B cell (primary cell): ENCODE measurements around the gene GATAD2B. TPM values are rescaled to one million over a fixed set of nuclear protein-coding genes. Genes with fewer than 3 reads are reported as not detected.

Source experiments
- ATAC-seq: fragments of 200-7000 bp; cut with Tn5 transposase; one replicate; pipeline ENCODE4 v1.10.0; 2021; ENCODE audit warnings: low read depth, mild to moderate bottlenecking, moderate number of reproducible peaks, moderate library complexity
- CTCF ChIA-PET: fragments of 350-600 bp; sonication (Branson Sonifier 250); formaldehyde crosslinking; loops from one replicate; lab custom pipeline; 2021; ENCODE audit warnings: antibody characterized with exemption, inconsistent platforms; lab: Charles Lee
- POLR2A ChIA-PET: fragments of 350-600 bp; sonication (Branson Sonifier 250); formaldehyde crosslinking; loops from one replicate; lab custom pipeline; 2021; ENCODE audit warnings: antibody characterized with exemption; lab: Charles Lee
- DNase-seq: peaks from one replicate; pipeline ENCODE4 v3.0.0; 2013
- H2AFZ ChIP-seq: 2 replicates; pipeline ENCODE4 v1.6.1; 2012; ENCODE audit warnings: mild to moderate bottlenecking, low read depth, low read length; ENCODE audit not compliant: insufficient read depth, poor library complexity, severe bottlenecking
- H3K27ac ChIP-seq, 2 donors: 1 replicate in 1 of 2; 2 replicates in 1 of 2; pipeline ENCODE4 v1.5.1; 2012 to 2013; ENCODE audit warnings: low read length in 2 of 2, mild to moderate bottlenecking in 2 of 2, moderate library complexity in 1 of 2
- H3K27me3 ChIP-seq, 4 experiments: fragments of 200-600 bp in 1 of 4; sonication (generic) in 1 of 4; replicated peaks in 1 of 4; 1 replicate in 2 of 4; 2 replicates in 2 of 4; pipeline versions ENCODE4 v1.6.1 to v1.7.0; 2013 to 2016; ENCODE audit warnings: low read length in 3 of 4, mild to moderate bottlenecking in 2 of 4, mixed read lengths in 1 of 4, moderate library complexity in 1 of 4; ENCODE audit not compliant: insufficient read depth in 4 of 4, control insufficient read depth in 3 of 4; ENCODE audit errors: control extremely low read depth in 1 of 4
- H3K36me3 ChIP-seq, 2 experiments: replicated peaks in 1 of 2; 1 replicate in 1 of 2; 2 replicates in 1 of 2; pipeline versions ENCODE4 v1.6.1 to v1.7.1; 2013; ENCODE audit warnings: low read length in 1 of 2; ENCODE audit not compliant: insufficient read depth in 2 of 2, control insufficient read depth in 1 of 2; ENCODE audit errors: control extremely low read depth in 1 of 2, extremely low read depth in 1 of 2
- H3K4me1 ChIP-seq, 2 donors: fragments of 200-600 bp in 1 of 2; sonication (generic) in 1 of 2; 1 replicate in 1 of 2; 2 replicates in 1 of 2; pipeline versions ENCODE4 v1.5.1 to v1.6.1; 2013 to 2017; ENCODE audit warnings: low read length in 2 of 2; ENCODE audit not compliant: control insufficient read depth in 2 of 2, insufficient read depth in 2 of 2
- H3K4me2 ChIP-seq: replicated peaks from 2 replicates; pipeline ENCODE3; 2012; ENCODE audit warnings: mild to moderate bottlenecking, low read depth, low read length; ENCODE audit not compliant: poor library complexity, severe bottlenecking
- H3K4me3 ChIP-seq, 5 experiments: fragments of 200-600 bp in 1 of 5; sonication (generic) in 1 of 5; 1 replicate in 3 of 5; 2 replicates in 2 of 5; pipeline versions ENCODE4 v1.5.1 to v1.7.0; 2011 to 2016; ENCODE audit warnings: low read length in 4 of 5, mild to moderate bottlenecking in 4 of 5, low read depth in 2 of 5, control low read depth in 1 of 5, moderate library complexity in 1 of 5; ENCODE audit not compliant: insufficient read depth in 1 of 5; ENCODE audit errors: control extremely low read depth in 1 of 5, extremely low read depth in 1 of 5
- H3K79me2 ChIP-seq: fragments of 200-600 bp; sonication (generic); one replicate; pipeline ENCODE4 v1.6.0; 2016; ENCODE audit warnings: low read length; ENCODE audit not compliant: control insufficient read depth, insufficient read depth
- H3K9ac ChIP-seq: fragments of 200-600 bp; sonication (generic); 2 replicates; pipeline ENCODE4 v1.6.1; 2017; ENCODE audit warnings: mild to moderate bottlenecking, low read length, moderate library complexity
- H3K9me3 ChIP-seq, 3 donors: one replicate each; pipeline versions ENCODE4 v1.6.1 to v1.7.1; 2013; ENCODE audit warnings: low read length in 2 of 3; ENCODE audit not compliant: control insufficient read depth in 2 of 3, insufficient read depth in 1 of 3; ENCODE audit errors: control extremely low read depth in 1 of 3
- H4K20me1 ChIP-seq: 2 replicates; pipeline ENCODE4 v1.6.0; 2012; ENCODE audit warnings: mild to moderate bottlenecking, low read length; ENCODE audit not compliant: insufficient read depth, control insufficient read depth, poor library complexity, severe bottlenecking
- H3K27ac Mint-ChIP-seq: one replicate; pipeline ENCODE4 v1.8.0; 2021; ENCODE audit warnings: mixed read lengths
- H3K27me3 Mint-ChIP-seq: one replicate; pipeline ENCODE4 v1.8.0; 2021; ENCODE audit warnings: mixed read lengths
- H3K4me1 Mint-ChIP-seq: one replicate; pipeline ENCODE4 v1.8.0; 2021; ENCODE audit warnings: mixed read lengths
- H3K4me3 Mint-ChIP-seq: one replicate; pipeline ENCODE4 v1.8.0; 2021; ENCODE audit warnings: mixed read lengths
- H3K9me3 Mint-ChIP-seq: one replicate; pipeline ENCODE4 v1.8.0; 2022; ENCODE audit warnings: mixed read lengths; ENCODE audit not compliant: insufficient read depth
- EZH2 ChIP-seq: IDR thresholded peaks from 2 replicates; pipeline ENCODE4 v1.6.1; 2012; ENCODE audit warnings: borderline replicate concordance, low read depth, mild to moderate bottlenecking, moderate library complexity, low read length; ENCODE audit not compliant: insufficient read depth, poor library complexity, severe bottlenecking
- WGBS: methylation state at CpG from one replicate; pipeline ENCODE4 v1.1.5; 2013; ENCODE audit warnings: missing lambda C conversion rate; ENCODE audit not compliant: insufficient coverage; 5-methylcytosine and 5-hydroxymethylcytosine counted together
- intact Hi-C: fragments of 100-400 bp; cut with micrococcal nuclease; formaldehyde crosslinking; loops from one replicate; pipeline ENCODE4 v1.10.0; 2022
- polyA plus RNA-seq: library from polyadenylated mRNA; depleted of rRNA; stranded (reverse); fragments of >200 nt; gene quantifications from 2 replicates; pipeline ENCODE4 v1.2.3, GENCODE V29; 2012
- small RNA-seq: library from RNA; depleted of rRNA; stranded (forward); fragments of <200 nt; gene quantifications from one replicate; pipeline ENCODE3, GENCODE V24; 2012; ENCODE audit warnings: low replicate concordance, low read depth; ENCODE audit not compliant: insufficient read length
- total RNA-seq, 2 donors: library from RNA; stranded (reverse); fragments of 120-200 nt in 1 of 2; gene quantifications; 1 replicate in 1 of 2; 2 replicates in 1 of 2; pipeline versions ENCODE4 v1.2.3 to v1.2.4, GENCODE V29; 2013 to 2022
- TF ChIP-seq, protein P1 (sequence below): fragments of 200-600 bp; IDR thresholded peaks from one replicate; pipeline ENCODE4 v1.8.0; 2022; ENCODE audit warnings: antibody characterized with exemption, mild to moderate bottlenecking

The GATAD2B gene
- total and polyA plus RNA-seq, 2 donors (not counting 1 experiment from before 2014, with no cell fraction given) = 16.7 to 105 TPM

DNA sequence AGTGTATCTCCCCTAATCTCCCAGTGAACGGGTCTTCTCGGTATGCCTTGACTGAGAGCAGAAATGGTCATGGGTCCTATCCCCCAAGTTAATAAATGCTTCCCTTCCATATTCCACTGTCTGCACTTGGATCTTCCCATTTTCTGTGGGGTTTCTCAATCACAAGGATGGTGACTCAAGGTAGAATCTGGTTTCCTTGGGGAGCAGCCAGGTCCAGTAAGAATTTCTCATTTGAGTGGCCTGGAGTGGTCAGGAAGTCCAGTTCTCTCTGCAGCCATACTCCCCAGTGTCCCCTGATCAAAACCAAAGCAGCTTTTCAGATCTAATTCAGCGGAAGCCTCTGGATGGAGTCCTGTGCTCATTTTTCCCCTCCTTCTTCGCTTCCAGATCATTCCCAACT, 162.3 kb downstream of the GATAD2B start:
- H4K20me1 ChIP-seq = no peaks in the 10 kb centered on the region
- intact Hi-C loops = no loop called here
- no peak overlapping the region for H3K4me3 ChIP-seq
- ATAC-seq (no peak), DNase-seq (no peak)
- H3K4me3 Mint-ChIP-seq = no peak overlapping the region
- H3K27ac ChIP-seq = no peak overlapping the region
- CTCF ChIA-PET = interaction anchor here (1.1 to 1.4 kb wide), 3 partner anchors 12 to 226 kb away, joined by 3 read pairs; partner anchors contain the start of gene RAB13
- no peaks in the 10 kb centered on the region for H3K27me3 ChIP-seq
- no peak overlapping the region for H2AFZ ChIP-seq
- no peaks in the 10 kb centered on the region for H3K9me3 ChIP-seq
- TF ChIP-seq, protein P1, sequence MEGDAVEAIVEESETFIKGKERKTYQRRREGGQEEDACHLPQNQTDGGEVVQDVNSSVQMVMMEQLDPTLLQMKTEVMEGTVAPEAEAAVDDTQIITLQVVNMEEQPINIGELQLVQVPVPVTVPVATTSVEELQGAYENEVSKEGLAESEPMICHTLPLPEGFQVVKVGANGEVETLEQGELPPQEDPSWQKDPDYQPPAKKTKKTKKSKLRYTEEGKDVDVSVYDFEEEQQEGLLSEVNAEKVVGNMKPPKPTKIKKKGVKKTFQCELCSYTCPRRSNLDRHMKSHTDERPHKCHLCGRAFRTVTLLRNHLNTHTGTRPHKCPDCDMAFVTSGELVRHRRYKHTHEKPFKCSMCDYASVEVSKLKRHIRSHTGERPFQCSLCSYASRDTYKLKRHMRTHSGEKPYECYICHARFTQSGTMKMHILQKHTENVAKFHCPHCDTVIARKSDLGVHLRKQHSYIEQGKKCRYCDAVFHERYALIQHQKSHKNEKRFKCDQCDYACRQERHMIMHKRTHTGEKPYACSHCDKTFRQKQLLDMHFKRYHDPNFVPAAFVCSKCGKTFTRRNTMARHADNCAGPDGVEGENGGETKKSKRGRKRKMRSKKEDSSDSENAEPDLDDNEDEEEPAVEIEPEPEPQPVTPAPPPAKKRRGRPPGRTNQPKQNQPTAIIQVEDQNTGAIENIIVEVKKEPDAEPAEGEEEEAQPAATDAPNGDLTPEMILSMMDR = no peak
- no peak for TF ChIP-seq EZH2
- no peaks in the 10 kb centered on the region for H3K4me1 Mint-ChIP-seq
- no peaks in the 10 kb centered on the region for H3K9me3 Mint-ChIP-seq
- no peaks in the 10 kb centered on the region for H3K27me3 Mint-ChIP-seq
- no peak overlapping the region for H3K9ac ChIP-seq
- H3K4me1 ChIP-seq = no peaks in the 10 kb centered on the region
- H3K4me2 ChIP-seq = no peak overlapping the region
- peaks cover 21 to 54% of the 10 kb centered on the region in 2 experiments for H3K36me3 ChIP-seq
- no peak overlapping the region for H3K27ac Mint-ChIP-seq
- POLR2A ChIA-PET = no interaction called here
- no peaks in the 10 kb centered on the region for H3K79me2 ChIP-seq
- WGBS = 100% methylated on average over 1 of the region's 4 CpGs

Small RNA genes within 50 kb of the gene (small RNA-seq; reads per million reads assigned to genes)
- gene AL831737.1 (not detected), gene MIR6737 (not detected), gene RF00019 (not detected)

Other genes starting within 250 kb of the GATAD2B start
- gene NPR1, start 244.3 kb downstream of the GATAD2B start, total RNA-seq = 0.19 and 0.37 TPM in 2 replicates
- gene NPR1, start 244.3 kb downstream of the GATAD2B start, polyA plus RNA-seq = not detected in 2 replicates
- gene INTS3, start 194.9 kb downstream of the GATAD2B start, total RNA-seq = 69.1 and 69.3 TPM in 2 replicates
- 71.5 and 84.1 TPM in 2 replicates for gene INTS3, start 194.9 kb downstream of the GATAD2B start, polyA plus RNA-seq
- gene SLC27A3, start 147.6 kb downstream of the GATAD2B start, total RNA-seq = 15.6 and 16.2 TPM in 2 replicates
- 8.9 and 19.4 TPM in 2 replicates for gene SLC27A3, start 147.6 kb downstream of the GATAD2B start, polyA plus RNA-seq
- 272 and 275 TPM in 2 replicates for gene DENND4B, start 23.7 kb upstream of the GATAD2B start, total RNA-seq
- 389 and 440 TPM in 2 replicates for gene DENND4B, start 23.7 kb upstream of the GATAD2B start, polyA plus RNA-seq
- gene CRTC2, start 35.6 kb upstream of the GATAD2B start, total RNA-seq = 153 and 157 TPM in 2 replicates
- gene CRTC2, start 35.6 kb upstream of the GATAD2B start, polyA plus RNA-seq = 94.6 and 120 TPM in 2 replicates
- 28.1 and 29.8 TPM in 2 replicates for gene SLC39A1, start 40.6 kb upstream of the GATAD2B start, total RNA-seq
- 19.2 and 19.3 TPM in 2 replicates for gene SLC39A1, start 40.6 kb upstream of the GATAD2B start, polyA plus RNA-seq
- gene CREB3L4, start 44.9 kb upstream of the GATAD2B start, total RNA-seq = 19.9 and 21.8 TPM in 2 replicates
- 23.4 and 28.1 TPM in 2 replicates for gene CREB3L4, start 44.9 kb upstream of the GATAD2B start, polyA plus RNA-seq
- gene JTB, start 54.7 kb upstream of the GATAD2B start, total RNA-seq = 99.1 and 106 TPM in 2 replicates
- gene JTB, start 54.7 kb upstream of the GATAD2B start, polyA plus RNA-seq = 144 and 159 TPM in 2 replicates
- 9.7 and 10.5 TPM in 2 replicates for gene RAB13, start 63.4 kb upstream of the GATAD2B start, total RNA-seq
- 0.09 and 0.50 TPM in 2 replicates for gene RAB13, start 63.4 kb upstream of the GATAD2B start, polyA plus RNA-seq
- gene RPS27, start 67.8 kb upstream of the GATAD2B start, total RNA-seq = 4,276 and 4,812 TPM in 2 replicates
- 12,632 and 15,978 TPM in 2 replicates for gene RPS27, start 67.8 kb upstream of the GATAD2B start, polyA plus RNA-seq
- gene NUP210L, start 232.1 kb upstream of the GATAD2B start, total RNA-seq = 0.15 and 0.20 TPM in 2 replicates
- 0.04 TPM in 1 of 2 replicates, not detected in the other for gene NUP210L, start 232.1 kb upstream of the GATAD2B start, polyA plus RNA-seq